HG02870 (cell line): ENCODE results near the gene SYNDIG1.

Experiments used
- ATAC-seq: cut with Tn5 transposase; IDR thresholded peaks from one replicate; pipeline ENCODE4 v1.9.1; 2021; ENCODE audit warnings: mild to moderate bottlenecking, moderate library complexity; ENCODE audit not compliant: unreplicated experiment

SYNDIG1 gene

GRCh38 chr20:24582373-24583168 is 113.1 kb downstream of the SYNDIG1 start:
- ATAC-seq = no peak

GRCh38 chr20:24583169-24583792 is 113.9 kb downstream of the SYNDIG1 start:
- ATAC-seq = no peak

GRCh38 chr20:24584078-24584477 is 114.6 kb downstream of the SYNDIG1 start:
- ATAC-seq = no peak

GRCh38 chr20:24584538-24585356 is 115.3 kb downstream of the SYNDIG1 start:
- no peak for ATAC-seq

- ATAC-seq = no peak
Observed at GRCh38 chr20:24585796-24586522, 116.5 kb downstream of the SYNDIG1 start.

GRCh38 chr20:24586523-24586840 is 117.1 kb downstream of the SYNDIG1 start:
- ATAC-seq = no peak

GRCh38 chr20:24587384-24588046 is 118.1 kb downstream of the SYNDIG1 start:
- no peak for ATAC-seq

GRCh38 chr20:24588047-24588635 is 118.7 kb downstream of the SYNDIG1 start:
- no peak for ATAC-seq

GRCh38 chr20:24588725-24589340 is 119.4 kb downstream of the SYNDIG1 start:
- no peak for ATAC-seq

GRCh38 chr20:24589381-24589780 is 120.0 kb downstream of the SYNDIG1 start:
- no peak for ATAC-seq

- no peak for ATAC-seq
Observed at GRCh38 chr20:24589815-24590177, 120.4 kb downstream of the SYNDIG1 start.

GRCh38 chr20:24590178-24590982 is 121.0 kb downstream of the SYNDIG1 start:
- no peak for ATAC-seq

- ATAC-seq = no peak
Observed at GRCh38 chr20:24597051-24597450, 127.6 kb downstream of the SYNDIG1 start.

GRCh38 chr20:24598346-24598745 is 128.9 kb downstream of the SYNDIG1 start:
- no peak for ATAC-seq

- no peak for ATAC-seq
Observed at GRCh38 chr20:24598996-24599395, 129.6 kb downstream of the SYNDIG1 start.

GRCh38 chr20:24600012-24600411 is 130.6 kb downstream of the SYNDIG1 start:
- ATAC-seq = no peak

- no peak for ATAC-seq
Observed at GRCh38 chr20:24603454-24603853, 134.0 kb downstream of the SYNDIG1 start.

GRCh38 chr20:24604966-24605665 is 135.7 kb downstream of the SYNDIG1 start:
- ATAC-seq = no peak
